Measurements from ENCODE around the gene ZNF35. TPM values are rescaled to one million over a fixed set of nuclear protein-coding genes. Genes with fewer than 3 reads are reported as not detected.
A peak's percentile ranks its signal among the peaks of the same experiment; 100 is the strongest.

ZNF35 gene
- total and polyA plus RNA-seq, 2 donors (not counting 1 experiment from before 2014, with no cell fraction given), result 8.0 to 11.2 TPM

DNA sequence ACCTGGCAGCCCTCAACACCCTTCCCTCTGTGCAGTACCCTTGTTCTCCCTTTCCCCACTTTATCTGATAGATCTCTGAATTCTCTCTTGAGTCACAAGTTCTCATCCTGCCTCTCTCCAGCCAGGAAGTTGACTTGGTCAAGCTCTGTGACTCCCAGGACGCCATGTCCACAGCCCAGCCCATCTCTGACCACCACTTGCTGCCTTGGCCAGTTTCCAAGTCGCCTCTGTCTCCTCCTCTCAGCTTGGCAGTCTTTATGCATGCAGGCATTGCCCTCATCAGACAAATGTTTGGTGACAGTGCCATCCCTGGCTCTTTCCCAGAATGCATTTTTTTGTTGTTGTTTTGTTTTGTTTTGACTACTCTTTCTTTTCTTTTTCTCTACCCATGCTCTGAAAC is 25.7 kb downstream of the ZNF35 start:
- TF ChIP-seq, protein P1, sequence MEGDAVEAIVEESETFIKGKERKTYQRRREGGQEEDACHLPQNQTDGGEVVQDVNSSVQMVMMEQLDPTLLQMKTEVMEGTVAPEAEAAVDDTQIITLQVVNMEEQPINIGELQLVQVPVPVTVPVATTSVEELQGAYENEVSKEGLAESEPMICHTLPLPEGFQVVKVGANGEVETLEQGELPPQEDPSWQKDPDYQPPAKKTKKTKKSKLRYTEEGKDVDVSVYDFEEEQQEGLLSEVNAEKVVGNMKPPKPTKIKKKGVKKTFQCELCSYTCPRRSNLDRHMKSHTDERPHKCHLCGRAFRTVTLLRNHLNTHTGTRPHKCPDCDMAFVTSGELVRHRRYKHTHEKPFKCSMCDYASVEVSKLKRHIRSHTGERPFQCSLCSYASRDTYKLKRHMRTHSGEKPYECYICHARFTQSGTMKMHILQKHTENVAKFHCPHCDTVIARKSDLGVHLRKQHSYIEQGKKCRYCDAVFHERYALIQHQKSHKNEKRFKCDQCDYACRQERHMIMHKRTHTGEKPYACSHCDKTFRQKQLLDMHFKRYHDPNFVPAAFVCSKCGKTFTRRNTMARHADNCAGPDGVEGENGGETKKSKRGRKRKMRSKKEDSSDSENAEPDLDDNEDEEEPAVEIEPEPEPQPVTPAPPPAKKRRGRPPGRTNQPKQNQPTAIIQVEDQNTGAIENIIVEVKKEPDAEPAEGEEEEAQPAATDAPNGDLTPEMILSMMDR (conservative IDR thresholded peaks at IDR 0.05 in 1 of 2, IDR thresholded peaks at IDR 0.05 in 1 of 2; ENCODE audit: low read depth in 1 of 2, low read length in 2 of 2), result no peak
- TF ChIP-seq EZH2 (IDR thresholded peaks at IDR 0.05; ENCODE audit: low read length, missing control alignments), result no peak
- H3K9ac ChIP-seq (ENCODE audit: insufficient read depth, low read length), result no peak overlapping the region
- DNase-seq (ENCODE audit: low read depth in 2 of 2), result no peak
- no peaks in the 10 kb centered on the region for H3K9me3 ChIP-seq (ENCODE audit: control insufficient read depth, insufficient read depth, low read depth, low read length)
- no peaks in the 10 kb centered on the region for H3K79me2 ChIP-seq (ENCODE audit: control insufficient read depth, insufficient read depth, low read length)
- H3K27me3 ChIP-seq (ENCODE audit: control insufficient read depth, insufficient read depth, low read length), result no peaks in the 10 kb centered on the region
- no peak overlapping the region for H2AFZ ChIP-seq (ENCODE audit: low read length)
- H3K4me2 ChIP-seq (ENCODE audit: extremely low read depth, insufficient read depth, low read length), result no peak overlapping the region
- no peaks in the 10 kb centered on the region for H4K20me1 ChIP-seq (ENCODE audit: control insufficient read depth, extremely low read depth, insufficient read depth, low read length)
- no peaks in the 10 kb centered on the region for H3K36me3 ChIP-seq (ENCODE audit: control insufficient read depth, insufficient read depth, low read length)
- no peak overlapping the region for H3K4me3 ChIP-seq (replicated peaks in 1 of 4; ENCODE audit: control extremely low read depth in 1 of 4, insufficient read depth in 1 of 4, low read depth in 3 of 4, low read length in 4 of 4)
- no peak overlapping the region for H3K27ac ChIP-seq (ENCODE audit: insufficient read depth, low read length)
- no peaks in the 10 kb centered on the region for H3K4me1 ChIP-seq (ENCODE audit: control insufficient read depth, extremely low read depth, insufficient read depth, low read length)

DNA sequence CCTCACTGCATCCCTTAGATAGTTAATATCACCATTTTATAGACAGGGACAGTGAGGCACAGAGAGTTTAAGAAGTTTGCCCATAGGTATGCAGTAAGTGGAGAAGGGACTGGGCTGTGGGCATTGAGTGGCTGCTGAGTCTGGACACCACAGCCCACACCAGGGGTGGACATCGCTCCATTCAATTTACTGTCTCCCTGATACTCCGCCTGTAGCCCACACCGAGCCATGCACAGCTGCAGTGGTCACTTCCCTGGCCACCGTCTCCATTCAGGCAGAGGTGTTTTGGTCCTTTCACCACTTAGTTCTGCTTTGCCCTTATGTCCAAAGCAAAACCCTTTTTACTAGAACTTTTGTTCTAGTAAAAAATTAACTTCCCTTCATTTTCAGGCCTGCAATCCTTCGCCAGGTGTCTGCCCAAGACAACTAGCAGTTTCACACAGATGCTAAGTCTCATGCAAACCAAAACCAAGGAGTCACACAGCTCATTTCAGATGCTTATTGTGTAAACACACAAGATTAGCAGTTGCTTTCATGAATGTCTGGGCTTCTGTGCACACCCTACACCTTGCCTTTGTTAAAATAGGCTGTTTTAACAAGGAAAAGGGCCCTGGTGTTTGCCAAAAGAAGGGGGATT is 30.1 kb downstream of the ZNF35 start:
- no peak overlapping the region for H3K4me3 ChIP-seq (replicated peaks in 1 of 4; ENCODE audit: control extremely low read depth in 1 of 4, insufficient read depth in 1 of 4, low read depth in 3 of 4, low read length in 4 of 4)
- no peaks in the 10 kb centered on the region for H4K20me1 ChIP-seq (ENCODE audit: control insufficient read depth, extremely low read depth, insufficient read depth, low read length)
- no peaks in the 10 kb centered on the region for H3K27me3 ChIP-seq (ENCODE audit: control insufficient read depth, insufficient read depth, low read length)
- H3K9ac ChIP-seq (ENCODE audit: insufficient read depth, low read length), result no peak overlapping the region
- no peak overlapping the region for H3K27ac ChIP-seq (ENCODE audit: insufficient read depth, low read length)
- H3K4me2 ChIP-seq (ENCODE audit: extremely low read depth, insufficient read depth, low read length), result no peak overlapping the region
- H2AFZ ChIP-seq (ENCODE audit: low read length), result no peak overlapping the region
- no peaks in the 10 kb centered on the region for H3K4me1 ChIP-seq (ENCODE audit: control insufficient read depth, extremely low read depth, insufficient read depth, low read length)
- H3K9me3 ChIP-seq (ENCODE audit: control insufficient read depth, insufficient read depth, low read depth, low read length), result no peaks in the 10 kb centered on the region
- TF ChIP-seq EZH2 (IDR thresholded peaks at IDR 0.05; ENCODE audit: low read length, missing control alignments), result no peak
- TF ChIP-seq, protein P1 (conservative IDR thresholded peaks at IDR 0.05 in 1 of 2, IDR thresholded peaks at IDR 0.05 in 1 of 2; ENCODE audit: low read depth in 1 of 2, low read length in 2 of 2), result no peak
- DNase-seq (ENCODE audit: low read depth in 2 of 2), result no peak
- no peaks in the 10 kb centered on the region for H3K36me3 ChIP-seq (ENCODE audit: control insufficient read depth, insufficient read depth, low read length)
- no peaks in the 10 kb centered on the region for H3K79me2 ChIP-seq (ENCODE audit: control insufficient read depth, insufficient read depth, low read length)

DNA sequence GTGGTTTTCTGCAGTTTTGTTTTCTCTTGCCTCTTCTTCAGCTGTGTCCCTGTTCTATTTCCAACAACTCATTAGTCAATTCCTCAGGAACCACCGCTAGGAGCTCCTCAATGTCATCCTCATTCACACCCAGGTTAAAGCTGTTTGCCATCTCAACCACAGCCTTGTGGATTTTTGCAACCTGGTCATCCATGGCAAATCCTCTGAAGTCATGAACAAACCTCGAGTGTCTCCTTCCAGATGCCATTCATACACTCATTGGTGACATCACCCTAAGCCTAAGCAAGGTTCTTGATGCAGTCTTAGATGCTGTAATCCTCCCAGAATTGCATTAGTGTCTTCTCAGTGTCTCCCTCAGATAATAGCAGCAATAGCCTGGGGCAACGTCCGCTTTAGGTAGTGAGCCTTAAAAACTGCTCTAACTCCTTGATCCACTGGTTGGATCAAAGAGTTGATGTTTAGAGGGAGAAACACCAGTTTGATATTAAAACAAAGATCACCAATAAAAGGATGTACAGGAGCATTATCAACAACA is 32.5 kb downstream of the ZNF35 start:
- no peaks in the 10 kb centered on the region for H3K9me3 ChIP-seq (ENCODE audit: control insufficient read depth, insufficient read depth, low read depth, low read length)
- TF ChIP-seq, protein P1 (conservative IDR thresholded peaks at IDR 0.05 in 1 of 2, IDR thresholded peaks at IDR 0.05 in 1 of 2; ENCODE audit: low read depth in 1 of 2, low read length in 2 of 2), result no peak
- TF ChIP-seq EZH2 (IDR thresholded peaks at IDR 0.05; ENCODE audit: low read length, missing control alignments), result no peak
- no peak overlapping the region for H3K27ac ChIP-seq (ENCODE audit: insufficient read depth, low read length)
- H3K79me2 ChIP-seq (ENCODE audit: control insufficient read depth, insufficient read depth, low read length), result no peaks in the 10 kb centered on the region
- no peaks in the 10 kb centered on the region for H3K27me3 ChIP-seq (ENCODE audit: control insufficient read depth, insufficient read depth, low read length)
- no peak overlapping the region for H2AFZ ChIP-seq (ENCODE audit: low read length)
- no peak overlapping the region for H3K9ac ChIP-seq (ENCODE audit: insufficient read depth, low read length)
- no peak overlapping the region for H3K4me3 ChIP-seq (replicated peaks in 1 of 4; ENCODE audit: control extremely low read depth in 1 of 4, insufficient read depth in 1 of 4, low read depth in 3 of 4, low read length in 4 of 4)
- H3K36me3 ChIP-seq (ENCODE audit: control insufficient read depth, insufficient read depth, low read length), result no peaks in the 10 kb centered on the region
- H3K4me2 ChIP-seq (ENCODE audit: extremely low read depth, insufficient read depth, low read length), result no peak overlapping the region
- H3K4me1 ChIP-seq (ENCODE audit: control insufficient read depth, extremely low read depth, insufficient read depth, low read length), result no peaks in the 10 kb centered on the region
- no peaks in the 10 kb centered on the region for H4K20me1 ChIP-seq (ENCODE audit: control insufficient read depth, extremely low read depth, insufficient read depth, low read length)
- DNase-seq (ENCODE audit: low read depth in 2 of 2), result peak in 1 of 2 donors; percentile 26
